ENCODE measurements around the gene PAMR1.
"Not testable (repeated sequence)": the region's sequence is repeated elsewhere in the genome, so short reads cannot be mapped to it uniquely, and the experiment has no call there.

The PAMR1 gene

GRCh38 chr11:35553021-35553420, 27.6 kb upstream of the PAMR1 start:
- no peak overlapping the region for H3K4me3 ChIP-seq (replicated peaks; ENCODE audit: low read depth, low read length)
- DNase-seq (ENCODE audit: low read depth), result no peak
- no peak for TF ChIP-seq CTCF (IDR thresholded peaks at IDR 0.05; ENCODE audit: low read length, missing control alignments)

DNA sequence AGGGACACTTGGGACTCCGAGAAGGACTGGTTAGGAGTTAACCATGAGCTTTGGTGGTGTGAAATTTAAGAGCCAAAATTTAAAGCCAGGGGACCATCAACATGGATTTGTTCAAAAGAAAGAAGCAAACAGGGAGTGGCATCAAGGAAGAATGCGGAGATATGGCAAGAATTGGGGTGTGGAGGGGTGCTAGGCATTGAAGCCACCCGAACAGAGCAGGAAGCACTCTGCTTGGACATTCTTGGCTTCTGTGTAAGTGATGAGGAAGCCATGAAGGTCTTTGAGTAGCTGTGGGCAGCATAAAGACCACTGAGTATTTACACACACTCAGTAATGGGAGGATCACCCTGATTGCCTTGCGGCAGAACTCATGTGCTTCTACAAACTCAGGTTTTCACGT, 27.2 kb upstream of the PAMR1 start:
- TF ChIP-seq CTCF (IDR thresholded peaks at IDR 0.05; ENCODE audit: low read length, missing control alignments), result no peak
- H3K4me3 ChIP-seq (replicated peaks; ENCODE audit: low read depth, low read length), result no peak overlapping the region
- no peak for DNase-seq (ENCODE audit: low read depth)

DNA sequence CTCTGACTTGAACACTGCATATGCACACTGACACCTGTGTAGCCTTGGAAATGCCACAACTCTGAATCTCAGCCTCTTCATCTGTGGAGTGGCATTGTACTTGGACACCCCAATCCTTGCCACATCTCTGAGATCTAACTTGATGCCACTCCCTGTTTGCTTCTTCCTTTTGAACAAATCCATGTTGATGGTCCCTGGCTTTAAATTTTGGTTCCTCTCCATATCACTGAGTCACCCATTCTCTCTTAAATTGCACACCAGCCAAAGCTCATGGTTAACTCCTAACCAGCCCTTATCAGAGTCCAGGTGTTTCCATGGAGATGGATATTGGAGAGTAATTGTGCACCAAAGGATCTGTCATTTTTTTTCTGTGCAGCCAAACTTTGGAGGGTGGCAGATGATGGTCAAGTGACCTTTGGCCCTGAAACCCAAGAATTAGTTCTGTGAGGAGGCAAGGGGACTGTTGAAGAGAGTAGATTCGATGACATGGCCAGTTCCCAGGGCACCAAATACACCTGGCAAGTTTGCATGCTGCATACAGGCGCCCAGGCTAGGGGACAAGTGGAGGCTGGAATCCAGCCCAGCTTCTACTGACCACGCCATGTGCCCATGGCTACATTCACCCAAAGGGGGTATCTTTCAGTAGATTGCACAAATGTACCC, 25.1 kb upstream of the PAMR1 start:
- no peak for TF ChIP-seq CTCF (IDR thresholded peaks at IDR 0.05; ENCODE audit: low read length, missing control alignments)

DNA sequence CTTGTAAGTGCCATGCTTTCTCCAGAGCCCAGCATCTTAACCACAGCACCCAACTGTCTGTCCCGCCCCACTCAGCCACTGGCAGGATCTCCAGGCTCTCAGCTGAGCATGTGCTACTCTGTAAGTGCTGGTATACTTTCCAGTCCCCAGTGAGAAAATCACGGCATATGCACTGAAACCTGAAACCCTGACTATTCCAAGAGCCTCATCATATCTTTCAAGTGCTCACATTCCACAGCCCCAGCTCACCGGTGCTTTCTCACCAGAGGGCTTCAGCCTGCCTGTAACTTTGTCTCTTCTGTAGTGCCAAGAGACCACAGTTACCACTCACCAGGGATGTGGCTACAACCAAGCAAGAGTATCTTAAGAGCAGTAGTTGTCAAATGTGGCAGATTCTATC, 24.4 kb upstream of the PAMR1 start:
- no peak overlapping the region for H3K4me3 ChIP-seq (replicated peaks; ENCODE audit: low read depth, low read length)
- peak; percentile 86 for DNase-seq (ENCODE audit: low read depth)
- no peak for TF ChIP-seq CTCF (IDR thresholded peaks at IDR 0.05; ENCODE audit: low read length, missing control alignments)

More for the DNA sequence above, 25.1 kb upstream of the PAMR1 start:
- no peak for DNase-seq (ENCODE audit: low read depth)
- no peak overlapping the region for H3K4me3 ChIP-seq (replicated peaks; ENCODE audit: low read depth, low read length)

GRCh38 chr11:35548925-35549561, 23.6 kb upstream of the PAMR1 start:
- DNase-seq (ENCODE audit: low read depth), result peak; percentile 38
- TF ChIP-seq CTCF (IDR thresholded peaks at IDR 0.05; ENCODE audit: low read length, missing control alignments), result no peak
- H3K4me3 ChIP-seq (replicated peaks; ENCODE audit: low read depth, low read length), result no peak overlapping the region

DNA sequence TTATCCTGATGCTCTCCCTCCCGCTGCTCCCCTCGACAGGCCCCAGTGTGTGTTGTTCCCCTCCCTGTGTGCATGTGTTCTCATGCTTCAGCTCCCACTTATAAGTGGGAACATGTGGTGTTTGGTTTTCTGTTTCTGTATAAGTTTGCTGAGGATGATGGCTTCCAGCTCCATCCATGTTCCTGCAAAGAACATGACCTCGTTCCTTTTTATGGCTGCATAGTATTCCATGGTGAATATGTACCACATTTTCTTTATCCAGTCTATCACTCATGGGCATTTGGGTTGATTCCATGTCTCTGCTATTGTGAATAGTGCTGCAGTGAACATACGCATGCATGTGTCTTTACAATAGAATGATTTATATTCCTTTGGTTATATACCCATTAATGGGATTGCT, 22.6 kb upstream of the PAMR1 start:
- not testable (repeated sequence) for H3K4me3 ChIP-seq (replicated peaks; ENCODE audit: low read depth, low read length); DNase-seq (ENCODE audit: low read depth)

DNA sequence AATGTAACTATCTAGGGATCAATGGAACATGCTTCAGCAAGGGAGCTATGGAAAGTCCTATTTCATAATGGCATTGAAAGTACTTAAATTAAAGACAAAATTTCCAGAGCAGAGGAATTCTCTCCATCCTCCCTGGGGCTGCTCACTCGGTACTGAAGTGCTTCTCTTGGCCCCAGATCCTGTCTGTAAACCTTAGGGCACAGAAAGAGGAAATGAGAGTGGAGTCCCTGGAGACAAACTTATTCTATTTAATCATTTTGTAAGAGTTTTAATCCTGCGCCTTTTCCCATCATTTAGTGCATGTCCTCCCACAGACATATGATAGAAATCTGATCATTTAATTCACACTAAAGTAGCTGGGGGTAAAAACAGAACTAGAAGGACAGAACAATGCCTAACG, 20.9 kb upstream of the PAMR1 start:
- H3K4me3 ChIP-seq (replicated peaks; ENCODE audit: low read depth, low read length), result no peak overlapping the region
- DNase-seq (ENCODE audit: low read depth), result no peak
- TF ChIP-seq CTCF (IDR thresholded peaks at IDR 0.05; ENCODE audit: low read length, missing control alignments), result no peak

Data from fibroblast of pulmonary artery (primary cell).